DMS79 treated with DMSO at 0.1 percent for 48 hours (cell line): ENCODE data around the gene CLMP.

Experiments
- DNase-seq: peaks from one replicate; lab custom pipeline; 2025; lab: John Stamatoyannopoulos, UW

CLMP gene

GRCh38 chr11:123055191-123055901 is 139.7 kb downstream of the CLMP start:
- DNase-seq, result no peak

GRCh38 chr11:123054301-123055065 is 140.6 kb downstream of the CLMP start:
- DNase-seq, result peak; percentile 93

GRCh38 chr11:123052901-123053721 is 141.9 kb downstream of the CLMP start:
- DNase-seq, result no peak

- DNase-seq, result no peak
Measured at GRCh38 chr11:123051634-123052033, 143.4 kb downstream of the CLMP start.

GRCh38 chr11:123051146-123051545 is 143.9 kb downstream of the CLMP start:
- DNase-seq, result no peak

DNA sequence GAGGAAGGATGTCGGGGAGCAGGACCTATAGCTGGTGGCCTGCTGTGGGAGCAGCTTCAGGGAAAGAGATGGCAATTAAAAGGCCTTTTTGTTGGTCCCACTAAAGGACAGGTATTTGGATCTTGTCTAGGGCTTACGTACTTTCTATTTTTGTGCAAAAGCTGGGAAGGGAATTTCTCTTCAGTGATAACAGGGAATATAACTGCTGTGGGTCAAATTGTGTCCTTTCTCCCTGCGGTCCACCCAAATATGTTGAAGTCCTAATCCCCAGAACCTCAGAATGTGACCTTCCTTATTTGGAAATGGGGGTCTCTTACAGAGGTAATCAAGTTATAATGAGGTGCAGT is 147.1 kb downstream of the CLMP start:
- no peak for DNase-seq

GRCh38 chr11:123047266-123047946 is 147.6 kb downstream of the CLMP start:
- DNase-seq, result no peak

DNA sequence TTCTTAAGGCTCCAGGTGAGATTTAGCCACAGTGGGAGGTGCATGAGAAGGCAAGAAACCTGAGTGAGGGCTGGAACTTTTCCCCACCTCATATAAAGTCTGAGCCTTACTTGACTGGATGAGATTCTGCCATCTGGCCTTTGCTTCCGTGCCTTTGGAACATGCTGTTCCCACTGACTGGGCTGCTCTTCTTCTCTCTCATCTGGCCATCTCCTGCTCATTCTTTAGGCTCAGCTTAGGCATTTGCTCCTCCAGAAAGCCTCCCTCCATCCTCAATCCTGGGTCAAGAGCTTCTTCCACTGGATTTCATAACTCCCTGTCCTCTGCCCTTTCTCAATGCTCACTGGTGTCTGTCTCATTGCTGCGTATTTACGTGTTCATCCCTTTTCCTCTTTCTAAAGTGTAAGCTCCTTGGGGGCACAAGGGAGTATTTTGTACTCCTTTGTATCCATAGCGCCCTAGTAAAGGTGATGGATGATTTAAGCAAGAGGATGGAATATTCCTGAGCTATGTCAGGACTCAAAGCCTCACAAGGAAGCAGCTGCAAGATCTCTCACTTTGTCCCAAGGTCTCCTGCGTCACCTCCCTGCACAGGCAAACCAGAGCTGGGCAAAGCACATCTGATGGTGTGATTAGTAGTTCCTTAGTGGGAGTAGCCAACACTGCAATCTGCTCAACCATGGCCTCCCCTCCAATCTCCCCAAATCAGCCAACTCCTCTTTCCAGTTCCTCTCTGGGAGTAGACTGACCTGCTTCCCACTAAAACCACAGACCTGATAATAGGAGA is 148.4 kb downstream of the CLMP start:
- DNase-seq, result no peak

DNA sequence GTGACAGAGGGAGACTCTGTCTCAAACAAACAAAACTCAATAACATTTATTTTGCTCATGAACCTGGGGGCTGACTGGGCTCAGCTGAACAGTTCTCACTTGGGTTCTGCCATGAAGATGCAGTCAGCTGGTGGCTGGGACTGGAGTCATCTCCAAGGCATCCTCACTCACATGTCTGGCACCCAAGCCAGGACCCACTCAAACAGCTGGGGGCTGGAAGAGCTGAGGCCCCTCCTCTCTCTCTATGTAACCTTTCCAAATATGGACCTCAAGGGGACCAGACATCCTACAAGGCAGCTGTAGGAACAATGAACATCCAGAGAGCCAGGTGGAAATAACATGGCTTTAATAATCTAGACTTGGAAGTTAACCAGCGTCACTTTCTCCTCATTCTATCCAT is 149.9 kb downstream of the CLMP start:
- DNase-seq, result no peak

DNA sequence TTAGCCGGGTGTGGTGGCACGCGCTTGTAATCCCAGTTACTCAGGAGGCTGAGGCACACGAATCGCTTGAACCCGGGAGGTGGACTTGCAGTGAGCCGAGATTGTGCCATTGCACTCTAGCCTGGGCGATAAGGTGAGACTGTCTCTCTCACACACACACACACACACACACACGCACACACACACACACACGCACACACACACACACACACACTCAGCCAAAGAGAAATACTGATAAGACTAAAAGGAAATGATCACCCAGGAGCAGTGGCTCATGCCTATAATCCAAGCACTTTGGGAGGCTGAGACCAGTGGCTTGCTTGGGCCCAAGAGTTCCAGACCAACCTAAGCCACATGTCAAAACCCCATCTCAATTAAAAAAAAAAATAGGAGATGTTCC is 153.9 kb downstream of the CLMP start:
- DNase-seq, result no peak

DNA sequence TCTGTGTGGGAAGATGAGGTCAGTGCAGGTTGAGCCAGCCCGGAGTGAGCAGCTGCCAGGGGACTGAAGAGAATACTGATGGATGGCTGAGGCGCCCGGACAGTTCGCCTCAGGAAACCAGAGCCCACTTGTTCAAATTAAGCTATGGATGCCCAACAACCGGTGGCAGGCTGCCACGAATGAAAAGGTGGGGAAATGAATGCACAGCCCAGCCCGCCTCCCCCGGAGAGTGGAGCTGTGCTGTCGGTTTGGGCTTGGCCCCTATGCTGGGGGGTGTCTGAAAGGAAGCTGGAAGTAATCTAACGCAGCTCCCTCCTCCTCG is 155.0 kb downstream of the CLMP start:
- DNase-seq, result no peak

DNA sequence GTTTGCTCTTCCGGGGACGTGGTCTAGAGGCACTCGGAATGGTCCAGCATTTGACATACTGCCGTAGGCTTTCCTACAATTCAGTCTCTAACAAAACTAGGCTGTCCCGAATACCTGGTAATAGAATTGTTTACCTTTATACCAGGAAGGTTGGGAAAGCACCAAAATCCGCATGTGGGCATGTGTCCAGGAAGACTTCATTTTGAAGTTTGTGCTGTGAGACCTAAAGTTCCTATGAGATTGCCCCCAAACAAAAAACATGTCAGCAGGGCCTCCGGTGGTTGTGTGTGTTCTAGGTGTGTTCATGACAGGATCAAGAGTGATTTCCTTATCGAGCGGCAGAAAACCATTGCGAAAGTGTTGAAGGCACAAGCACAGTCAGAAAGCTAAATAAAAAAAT is 159.2 kb downstream of the CLMP start:
- DNase-seq, result no peak

- no peak for DNase-seq
Measured at GRCh38 chr11:123034597-123034996, 160.5 kb downstream of the CLMP start.

GRCh38 chr11:123033895-123034294 is 161.2 kb downstream of the CLMP start:
- DNase-seq, result no peak

- DNase-seq, result no peak
Measured at GRCh38 chr11:123030517-123030916, 164.5 kb downstream of the CLMP start.

GRCh38 chr11:123020968-123021367 is 174.1 kb downstream of the CLMP start:
- peak; percentile 66 for DNase-seq
